Measurements from ENCODE around the gene CCM2.

CCM2 gene

DNA sequence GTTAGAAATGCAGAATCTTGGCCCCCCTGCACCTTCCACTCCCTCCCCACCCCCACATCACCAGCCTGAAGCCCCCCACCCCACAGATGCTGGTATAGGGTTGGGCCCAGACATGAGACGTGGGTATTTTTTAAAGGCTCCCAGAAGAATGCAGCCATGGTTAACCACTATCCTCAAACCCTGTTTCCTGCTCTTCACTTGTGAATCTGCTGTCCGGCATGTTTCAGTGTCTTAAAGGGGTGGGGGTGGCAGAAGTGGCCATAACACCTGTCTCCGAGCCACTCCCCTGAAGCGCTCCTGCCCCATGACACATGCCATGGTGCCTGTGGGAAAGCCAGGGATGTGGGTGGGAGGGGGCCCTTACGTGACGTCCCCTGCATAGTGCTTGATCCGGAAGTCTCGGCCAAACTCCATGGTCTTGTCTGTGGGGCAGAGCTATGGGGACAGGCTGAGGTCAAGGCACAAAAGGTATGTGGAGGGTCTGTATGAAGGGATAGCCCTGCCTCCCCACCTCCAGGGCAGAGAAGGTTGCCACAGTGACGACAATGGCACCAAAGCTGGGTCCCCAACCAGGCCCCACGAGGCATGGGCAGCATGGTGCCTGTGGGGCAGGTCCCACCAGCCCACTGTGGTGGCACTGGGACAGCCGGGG, 30.8 kb upstream of the CCM2 start:
- DNase-seq: peak; percentile 12

DNA sequence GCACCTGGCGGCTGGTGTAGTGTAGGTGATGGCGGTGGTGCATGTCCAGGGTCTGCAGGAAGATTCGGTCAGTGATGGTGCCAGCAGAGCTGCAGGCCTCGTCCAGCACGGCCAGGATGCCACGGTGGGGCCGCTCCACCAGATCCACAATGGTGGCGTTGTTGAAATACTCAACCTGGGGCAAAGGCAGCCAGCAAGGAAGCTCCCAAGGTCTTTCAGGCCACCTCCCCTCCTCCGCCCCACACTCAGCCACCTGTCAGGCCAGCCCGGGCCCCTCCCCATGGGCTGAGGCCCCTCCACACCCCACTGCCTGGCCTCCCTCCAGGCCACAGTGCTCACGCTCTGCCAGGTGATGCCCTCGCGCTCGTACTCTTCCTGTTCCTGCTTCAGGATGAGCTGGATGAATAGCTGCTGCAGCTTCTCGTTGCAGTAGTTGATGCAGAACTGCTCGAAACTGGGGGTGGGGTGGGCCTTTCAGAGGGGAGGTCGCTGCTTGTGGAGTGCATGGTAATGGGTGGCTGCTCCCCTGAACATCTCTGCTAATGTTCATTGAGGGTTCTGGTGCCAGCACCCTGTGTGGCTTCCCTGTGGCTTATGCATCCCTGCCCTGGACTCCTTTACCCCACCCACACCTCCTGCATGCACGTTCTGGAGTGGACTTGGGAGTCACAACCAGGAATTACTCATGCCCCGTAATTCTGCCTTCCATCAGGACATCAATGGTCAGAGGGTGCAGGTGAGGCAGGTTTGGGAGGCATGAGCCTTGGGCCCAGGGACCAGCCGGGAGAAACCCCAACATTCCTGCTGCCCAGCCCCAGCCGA, 30.1 kb upstream of the CCM2 start:
- DNase-seq: peak; percentile 31

GRCh38 chr7:44970523-44971051, 29.4 kb upstream of the CCM2 start:
- DNase-seq: peak; percentile 30

DNA sequence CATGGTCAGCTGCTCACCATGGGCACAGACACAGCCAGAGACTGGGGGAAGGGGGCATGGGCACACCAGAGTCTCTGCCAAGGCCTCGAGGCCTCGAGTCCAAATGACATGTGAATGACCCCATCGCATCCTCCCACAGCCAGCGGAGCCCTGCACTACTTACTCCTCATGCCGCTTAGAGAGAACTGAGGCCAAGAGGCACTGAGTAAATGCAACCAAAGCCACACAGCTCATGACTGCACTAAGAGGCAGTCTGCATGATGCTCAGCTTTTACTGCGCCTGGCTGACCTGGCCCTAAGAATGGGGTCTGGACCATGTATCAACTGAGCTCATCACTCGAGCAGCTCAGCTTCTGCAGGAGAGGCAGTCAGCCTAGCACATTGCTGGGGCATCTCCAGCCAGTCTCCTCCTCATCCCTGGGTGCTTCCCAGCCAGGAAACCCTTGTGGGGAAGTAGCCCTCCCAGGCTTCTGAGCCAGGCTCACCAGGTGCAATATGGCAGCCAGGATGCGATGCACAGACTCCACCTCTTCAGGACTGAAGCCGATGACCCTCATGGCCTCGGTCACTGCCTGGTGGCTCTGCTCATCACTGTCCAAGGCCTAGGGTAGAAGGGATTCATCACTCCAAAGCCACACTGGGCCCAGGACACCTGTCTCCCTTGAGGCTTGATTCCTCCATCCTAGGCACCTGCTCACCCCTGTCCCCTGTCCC, 28.7 kb upstream of the CCM2 start:
- peak; percentile 29 for DNase-seq

- DNase-seq: peak; percentile 11
Observed at GRCh38 chr7:44971902-44972441, 28.0 kb upstream of the CCM2 start.

DNA sequence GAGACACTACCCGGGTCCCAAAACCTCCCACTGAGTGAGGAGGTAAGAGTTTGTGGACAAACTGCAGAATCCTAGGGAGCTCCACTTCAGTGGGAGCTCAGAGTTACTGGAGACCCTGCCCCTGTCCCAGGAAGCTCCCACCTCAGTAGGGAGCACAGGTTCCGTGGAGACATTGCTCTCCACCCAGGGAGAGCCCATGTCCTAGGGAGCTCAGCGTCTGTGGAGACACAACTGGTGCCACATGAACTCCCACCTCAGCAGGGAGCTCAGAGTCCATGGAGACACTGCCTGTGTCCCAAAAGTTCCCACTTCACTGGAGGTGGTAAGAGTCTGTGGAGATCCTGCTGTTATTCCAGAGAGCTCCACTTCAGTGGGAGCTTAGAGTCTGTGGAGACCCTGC, 27.4 kb upstream of the CCM2 start:
- DNase-seq: peak; percentile 5

- no peak for DNase-seq
Observed at GRCh38 chr7:44973610-44974401, 26.2 kb upstream of the CCM2 start.

GRCh38 chr7:44974549-44974948, 25.5 kb upstream of the CCM2 start:
- DNase-seq: no peak

- DNase-seq: no peak
Observed at GRCh38 chr7:44975331-44976039, 24.5 kb upstream of the CCM2 start.

GRCh38 chr7:44976040-44976745, 23.8 kb upstream of the CCM2 start:
- no peak for DNase-seq

- no peak for DNase-seq
Observed at GRCh38 chr7:44976746-44977196, 23.2 kb upstream of the CCM2 start.

DNA sequence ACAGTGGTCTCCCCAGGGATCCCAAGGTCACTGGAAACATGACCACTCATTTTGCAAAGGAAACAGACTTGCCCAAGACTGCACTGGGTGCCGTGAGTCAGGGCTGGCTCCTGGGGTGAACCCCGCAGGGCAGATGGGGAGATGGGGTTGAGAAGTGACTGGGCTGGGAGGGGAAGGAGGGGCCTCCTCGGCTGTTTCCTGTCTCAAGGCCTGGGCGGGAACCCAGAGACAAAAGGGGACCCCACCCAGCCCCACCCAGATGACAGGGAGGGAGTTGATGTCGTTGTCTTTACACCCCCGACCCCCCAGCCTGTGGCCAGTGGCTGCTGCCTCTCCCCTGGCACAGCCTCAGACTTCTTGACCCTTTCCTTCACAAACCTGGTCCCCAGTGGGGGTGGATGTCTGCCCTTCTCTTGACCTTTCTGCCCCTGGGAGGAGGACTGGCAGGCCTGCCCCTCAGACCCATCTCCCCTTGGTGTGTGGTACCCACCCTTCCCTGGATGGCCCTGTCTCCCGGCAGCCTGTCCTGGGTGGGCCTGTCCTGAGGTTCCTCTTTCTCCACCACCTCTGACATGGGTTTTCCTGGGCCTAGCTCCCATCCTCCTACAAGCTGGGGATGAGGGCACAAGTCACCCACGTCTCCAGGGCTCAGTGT, 22.6 kb upstream of the CCM2 start:
- DNase-seq: no peak

GRCh38 chr7:44977959-44978335, 22.1 kb upstream of the CCM2 start:
- no peak for DNase-seq

- DNase-seq: no peak
Observed at GRCh38 chr7:44978511-44979366, 21.3 kb upstream of the CCM2 start, which contains the start of gene MYO1G. Gene MYO1G, minus strand, starts transcription at chr7:44979015. Its CDS starts 54 bp downstream, at chr7:44978961.

DNA sequence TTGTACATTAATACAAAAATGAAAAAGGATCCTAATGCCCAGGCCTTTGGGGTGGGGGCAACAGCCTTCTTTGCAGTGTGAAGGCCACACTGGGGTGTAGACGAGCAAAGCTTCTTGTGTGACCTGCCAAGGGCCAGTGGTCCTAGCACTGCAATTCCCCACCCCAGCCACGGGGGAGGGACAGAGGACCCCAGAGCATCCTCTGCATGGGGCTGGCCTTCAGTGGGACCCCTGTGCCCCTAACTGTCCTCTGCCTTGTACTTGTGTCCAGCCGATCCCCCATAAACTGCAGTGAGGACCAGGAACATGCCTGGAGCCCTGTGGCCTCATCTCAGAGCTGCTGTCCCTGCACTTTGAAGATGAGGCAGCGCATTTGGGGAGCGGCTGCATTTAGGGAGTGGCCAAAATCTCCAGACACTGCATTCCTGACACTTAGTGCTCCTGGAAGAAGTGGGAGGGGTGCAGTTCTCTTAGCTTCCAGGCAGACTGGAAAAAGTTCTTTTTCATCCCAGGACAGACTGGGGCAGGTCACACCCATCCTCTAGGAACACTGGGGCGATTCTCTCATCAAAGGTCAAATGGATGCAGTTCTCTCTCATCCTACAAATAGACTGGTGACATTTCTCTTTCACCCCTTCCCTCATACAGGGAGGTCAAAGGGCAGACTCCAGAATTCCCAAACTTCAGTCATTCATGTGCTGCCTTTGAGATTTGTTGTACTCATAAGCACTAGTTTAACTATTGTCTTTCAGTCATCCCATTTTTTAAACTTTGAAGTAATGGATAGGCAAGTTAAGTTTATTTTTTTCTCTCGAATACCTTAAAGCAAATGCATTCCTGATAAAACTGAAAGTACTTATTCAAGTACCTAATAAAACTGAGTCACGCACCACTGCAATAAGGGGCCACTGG, 20.3 kb upstream of the CCM2 start:
- no peak for DNase-seq

- DNase-seq: no peak
Observed at GRCh38 chr7:44980393-44981034, 19.5 kb upstream of the CCM2 start.

DNA sequence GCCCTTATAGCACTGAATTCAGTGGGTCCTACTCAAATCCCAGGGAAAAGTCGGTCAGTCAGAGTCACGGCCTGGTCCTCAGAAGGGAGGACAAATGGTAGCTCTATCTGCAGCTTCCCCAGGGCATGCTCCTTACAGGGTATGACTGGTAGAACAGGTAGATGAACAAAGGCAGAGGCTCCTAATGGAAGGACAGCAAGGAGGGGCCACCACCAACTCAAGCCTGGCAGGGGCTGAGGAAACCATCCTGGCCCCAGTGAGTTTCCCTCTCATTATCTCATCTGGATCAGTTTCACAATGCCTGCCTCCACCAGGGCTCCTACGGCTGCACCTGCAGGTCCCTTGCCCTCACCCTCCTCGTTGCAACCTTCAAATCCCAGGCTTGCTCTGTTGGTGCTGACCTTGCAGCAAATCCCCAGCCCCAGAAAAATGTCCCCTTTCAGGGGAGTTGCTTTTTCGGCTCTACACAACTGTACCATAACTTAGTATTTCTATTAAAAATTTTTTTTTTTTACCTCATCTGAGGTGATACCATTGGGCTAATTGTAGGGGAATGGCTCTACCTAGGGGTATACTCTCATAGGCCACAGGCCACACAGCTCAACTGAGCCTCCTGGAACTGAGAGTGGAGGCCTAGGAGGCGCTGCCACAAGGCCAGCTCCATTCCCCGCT, 18.8 kb upstream of the CCM2 start:
- no peak for DNase-seq

Measured in right forelimb (tissue), 1 donor.